Astrocyte (in vitro differentiated cells and primary cell): ENCODE data around the gene RGS19. TPM values are rescaled to one million over a fixed set of nuclear protein-coding genes. Genes with fewer than 3 reads are reported as not detected.

ENCODE experiments used
- DNase-seq: peaks from one replicate; pipeline ENCODE4 v3.0.0-alpha.2; 2010; ENCODE audit warnings: low read depth
- FAIRE-seq: peaks from 2 replicates; lab custom pipeline; 2011; peaks lifted over from hg19 to GRCh38; lab: Jason Lieb, UNC
- H2AFZ ChIP-seq: 2 replicates; pipeline ENCODE4 v1.6.0; 2012; ENCODE audit warnings: low read depth, low read length, inconsistent platforms
- H3K27ac ChIP-seq: 2 replicates; pipeline ENCODE4 v1.5.1; 2011; ENCODE audit warnings: low read depth, low read length, inconsistent platforms
- H3K27me3 ChIP-seq: 2 replicates; pipeline ENCODE4 v1.6.0; 2011; ENCODE audit warnings: low read length, inconsistent platforms; ENCODE audit not compliant: insufficient read depth
- H3K36me3 ChIP-seq: 2 replicates; pipeline ENCODE4 v1.5.1; 2011; ENCODE audit warnings: low read length, inconsistent platforms; ENCODE audit not compliant: insufficient read depth
- H3K4me1 ChIP-seq: 2 replicates; pipeline ENCODE4 v1.5.1; 2011; ENCODE audit warnings: low read length, inconsistent platforms; ENCODE audit not compliant: insufficient read depth
- H3K4me2 ChIP-seq: 2 replicates; pipeline ENCODE4 v1.6.0; 2012; ENCODE audit warnings: low read length, inconsistent platforms
- H3K4me3 ChIP-seq: 2 replicates; pipeline ENCODE4 v1.5.1; 2011; ENCODE audit warnings: low read depth, mild to moderate bottlenecking, low read length, inconsistent platforms; ENCODE audit not compliant: insufficient read depth
- H3K79me2 ChIP-seq: 2 replicates; pipeline ENCODE4 v1.6.0; 2012; ENCODE audit warnings: mild to moderate bottlenecking, low read length, inconsistent platforms; ENCODE audit not compliant: insufficient read depth
- H3K9ac ChIP-seq: 2 replicates; pipeline ENCODE4 v1.6.0; 2012; ENCODE audit warnings: mild to moderate bottlenecking, low read length, inconsistent platforms
- H3K9me3 ChIP-seq: 2 replicates; pipeline ENCODE4 v1.5.1; 2012; ENCODE audit warnings: low read depth, mild to moderate bottlenecking, low read length, inconsistent platforms; ENCODE audit not compliant: insufficient read depth
- H4K20me1 ChIP-seq: 2 replicates; pipeline ENCODE4 v1.6.0; 2012; ENCODE audit warnings: low read length, inconsistent platforms; ENCODE audit not compliant: insufficient read depth
- H3K27ac Mint-ChIP-seq: one replicate; pipeline ENCODE4 v1.8.0; 2021; ENCODE audit warnings: mild to moderate bottlenecking, mixed read lengths; ENCODE audit not compliant: unreplicated experiment
- H3K27me3 Mint-ChIP-seq: one replicate; pipeline ENCODE4 v1.8.0; 2021; ENCODE audit warnings: low read depth, mixed read lengths; ENCODE audit not compliant: unreplicated experiment
- H3K36me3 Mint-ChIP-seq: one replicate; pipeline ENCODE4 v1.8.0; 2021; ENCODE audit warnings: low read depth, mixed read lengths; ENCODE audit not compliant: unreplicated experiment
- H3K4me1 Mint-ChIP-seq: one replicate; pipeline ENCODE4 v1.8.0; 2021; ENCODE audit warnings: low read depth, mixed read lengths; ENCODE audit not compliant: unreplicated experiment
- H3K4me3 Mint-ChIP-seq: one replicate; pipeline ENCODE4 v1.8.0; 2021; ENCODE audit warnings: mild to moderate bottlenecking, moderate library complexity, mixed read lengths; ENCODE audit not compliant: unreplicated experiment
- H3K9me3 Mint-ChIP-seq: one replicate; pipeline ENCODE4 v1.8.0; 2021; ENCODE audit warnings: mild to moderate bottlenecking, mixed read lengths; ENCODE audit not compliant: unreplicated experiment
- EZH2 ChIP-seq: IDR thresholded peaks from 2 replicates; pipeline ENCODE4 v1.6.1; 2012; ENCODE audit warnings: mild to moderate bottlenecking, low read length, inconsistent platforms; ENCODE audit not compliant: insufficient read depth
- total RNA-seq: library from RNA; stranded (reverse); gene quantifications from 2 replicates; pipeline ENCODE4 v1.2.1, GENCODE V29; 2021
- TF ChIP-seq, protein P1 (sequence below): IDR thresholded peaks from 2 replicates; pipeline ENCODE4 v1.5.1; 2011; ENCODE audit warnings: low read depth, mild to moderate bottlenecking, inconsistent platforms, low read length, moderate library complexity; ENCODE audit not compliant: insufficient read depth

The RGS19 gene
- total RNA-seq, 1 donor from 2014 or later: 18.3 TPM

DNA sequence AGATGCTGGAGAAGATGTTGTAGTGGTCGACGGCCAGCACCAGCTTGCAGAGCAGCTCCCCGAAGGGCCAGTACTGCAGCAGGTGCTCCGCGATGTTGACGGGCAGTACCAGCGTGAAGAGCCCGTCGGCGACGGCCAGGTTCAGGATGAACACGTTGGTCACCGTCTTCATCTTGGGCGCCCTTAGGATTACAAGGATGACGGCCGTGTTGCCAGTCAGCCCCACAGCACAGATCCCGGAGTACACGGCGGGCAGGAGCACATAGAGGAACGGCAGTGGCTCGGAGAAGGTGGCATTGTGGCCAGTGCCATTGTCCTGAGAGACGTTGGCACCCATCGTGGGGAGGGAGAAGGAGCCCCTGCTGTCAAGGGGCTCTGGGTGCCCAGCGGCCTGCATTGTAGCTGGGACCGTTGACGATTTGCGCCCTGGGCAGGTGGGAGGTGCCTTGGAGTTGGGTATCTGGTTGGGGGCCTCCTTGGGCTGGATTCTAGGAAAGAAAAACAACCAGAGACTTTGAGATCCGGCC is 27.2 kb upstream of the RGS19 start:
- H3K36me3 Mint-ChIP-seq: no peaks in the 10 kb centered on the region
- Histone ChIP-seq H3K79me2 (no peaks in the 10 kb centered on the region), H3K9me3 (no peaks in the 10 kb centered on the region), H3K27ac (no peak overlapping the region), H3K4me2 (no peak overlapping the region), H3K27me3 (peaks cover 15% of the 10 kb centered on the region), H3K4me3 (no peak overlapping the region), H3K4me1 (no peaks in the 10 kb centered on the region), H3K36me3 (no peaks in the 10 kb centered on the region), H2AFZ (no peak overlapping the region), H3K9ac (no peak overlapping the region), H4K20me1 (no peaks in the 10 kb centered on the region)
- no peak for TF ChIP-seq EZH2
- TF ChIP-seq, protein P1, sequence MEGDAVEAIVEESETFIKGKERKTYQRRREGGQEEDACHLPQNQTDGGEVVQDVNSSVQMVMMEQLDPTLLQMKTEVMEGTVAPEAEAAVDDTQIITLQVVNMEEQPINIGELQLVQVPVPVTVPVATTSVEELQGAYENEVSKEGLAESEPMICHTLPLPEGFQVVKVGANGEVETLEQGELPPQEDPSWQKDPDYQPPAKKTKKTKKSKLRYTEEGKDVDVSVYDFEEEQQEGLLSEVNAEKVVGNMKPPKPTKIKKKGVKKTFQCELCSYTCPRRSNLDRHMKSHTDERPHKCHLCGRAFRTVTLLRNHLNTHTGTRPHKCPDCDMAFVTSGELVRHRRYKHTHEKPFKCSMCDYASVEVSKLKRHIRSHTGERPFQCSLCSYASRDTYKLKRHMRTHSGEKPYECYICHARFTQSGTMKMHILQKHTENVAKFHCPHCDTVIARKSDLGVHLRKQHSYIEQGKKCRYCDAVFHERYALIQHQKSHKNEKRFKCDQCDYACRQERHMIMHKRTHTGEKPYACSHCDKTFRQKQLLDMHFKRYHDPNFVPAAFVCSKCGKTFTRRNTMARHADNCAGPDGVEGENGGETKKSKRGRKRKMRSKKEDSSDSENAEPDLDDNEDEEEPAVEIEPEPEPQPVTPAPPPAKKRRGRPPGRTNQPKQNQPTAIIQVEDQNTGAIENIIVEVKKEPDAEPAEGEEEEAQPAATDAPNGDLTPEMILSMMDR: no peak
- no peak for DNase-seq
- H3K4me1 Mint-ChIP-seq: no peaks in the 10 kb centered on the region
- FAIRE-seq: no peak
- H3K27me3 Mint-ChIP-seq: peaks cover 49% of the 10 kb centered on the region
- H3K4me3 Mint-ChIP-seq: no peak overlapping the region
- no peaks in the 10 kb centered on the region for H3K9me3 Mint-ChIP-seq
- peak overlapping the region; percentile 41 for H3K27ac Mint-ChIP-seq

DNA sequence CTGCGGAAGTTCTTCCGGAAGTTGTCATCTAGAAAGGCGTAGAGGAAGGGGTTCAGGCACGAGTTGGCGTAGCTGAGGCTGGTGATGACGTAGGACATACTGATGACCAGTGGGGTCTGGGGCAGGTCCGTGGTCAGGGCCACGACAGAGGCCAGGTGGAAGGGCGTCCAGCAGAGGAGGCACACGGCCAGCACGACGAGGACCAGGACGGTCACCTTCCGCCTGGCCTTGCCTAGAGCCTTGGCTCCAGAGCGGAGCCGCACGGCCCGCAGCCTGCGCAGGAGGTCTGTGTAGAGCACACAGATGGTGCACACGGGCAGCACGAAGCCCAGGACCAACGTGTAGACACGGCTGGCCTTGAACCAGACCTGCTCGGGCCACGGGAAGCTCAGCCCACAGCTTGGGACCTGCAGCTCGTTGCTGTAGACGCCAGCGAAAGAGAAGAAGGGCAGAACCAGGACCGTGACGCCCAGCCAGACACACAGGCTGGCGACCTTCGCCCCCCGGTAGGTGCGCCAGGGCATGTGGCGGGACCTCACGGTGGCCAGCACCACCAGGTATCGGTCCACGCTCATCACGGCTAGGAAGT is 26.6 kb upstream of the RGS19 start:
- H3K79me2 ChIP-seq: no peaks in the 10 kb centered on the region
- H3K4me2 ChIP-seq: no peak overlapping the region
- Mint-ChIP-seq H3K27ac (peak overlapping the region; percentile 41), H3K4me1 (no peaks in the 10 kb centered on the region), H3K4me3 (no peak overlapping the region), H3K36me3 (no peaks in the 10 kb centered on the region), H3K9me3 (no peaks in the 10 kb centered on the region), H3K27me3 (peaks cover 51% of the 10 kb centered on the region)
- H3K9me3 ChIP-seq: no peaks in the 10 kb centered on the region
- H3K4me3 ChIP-seq: no peak overlapping the region
- no peak overlapping the region for H3K27ac ChIP-seq
- DNase-seq (no peak), FAIRE-seq (no peak)
- no peak overlapping the region for H3K9ac ChIP-seq
- H3K4me1 ChIP-seq: no peaks in the 10 kb centered on the region
- H3K36me3 ChIP-seq: no peaks in the 10 kb centered on the region
- no peaks in the 10 kb centered on the region for H4K20me1 ChIP-seq
- H2AFZ ChIP-seq: no peak overlapping the region
- TF ChIP-seq EZH2: no peak
- TF ChIP-seq, protein P1: no peak
- peaks cover 21% of the 10 kb centered on the region for H3K27me3 ChIP-seq

DNA sequence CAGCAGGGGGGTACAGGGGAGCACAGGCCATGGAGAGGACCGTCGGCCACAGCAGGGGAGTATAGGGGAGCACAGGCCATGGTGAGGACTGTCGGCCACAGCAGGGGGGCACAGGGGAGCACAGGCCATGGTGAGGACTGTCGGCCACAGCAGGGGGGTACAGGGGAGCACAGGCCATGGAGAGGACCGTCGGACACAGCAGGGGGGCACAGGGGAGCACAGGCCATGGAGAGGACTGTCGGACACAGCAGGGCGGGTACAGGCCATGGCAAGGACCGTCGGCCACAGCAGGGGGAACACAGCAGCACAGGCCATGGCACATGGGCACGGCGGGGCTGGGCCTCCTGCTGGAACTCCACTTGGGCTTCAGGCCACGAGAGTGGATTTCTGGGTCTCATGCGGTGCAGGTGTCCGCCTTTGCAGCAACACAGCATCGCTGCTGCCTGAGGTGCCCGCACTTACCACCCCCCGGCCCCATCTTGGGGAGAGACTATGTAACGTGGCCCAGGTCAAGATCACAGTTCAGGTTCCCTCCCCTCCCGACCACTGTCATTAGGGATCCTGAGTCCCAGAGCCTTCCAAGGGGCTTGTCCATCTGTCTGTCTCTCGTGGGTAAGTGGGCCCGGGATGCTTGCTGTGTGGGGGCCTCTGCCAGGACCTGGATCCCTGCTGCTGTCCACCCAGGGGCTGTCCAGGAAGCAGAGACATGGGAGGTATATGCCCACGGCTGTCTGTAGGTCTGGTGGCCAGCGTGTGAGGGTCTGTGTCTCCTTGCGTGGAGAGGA is 25.5 kb upstream of the RGS19 start:
- no peak overlapping the region for H3K4me3 ChIP-seq
- H2AFZ ChIP-seq: no peak overlapping the region
- FAIRE-seq: no peak
- TF ChIP-seq, protein P1: no peak
- TF ChIP-seq EZH2: no peak
- Mint-ChIP-seq H3K9me3 (no peaks in the 10 kb centered on the region), H3K4me1 (no peaks in the 10 kb centered on the region), H3K4me3 (no peak overlapping the region), H3K27ac (no peak overlapping the region), H3K36me3 (no peaks in the 10 kb centered on the region), H3K27me3 (peaks cover 58% of the 10 kb centered on the region)
- no peaks in the 10 kb centered on the region for H3K36me3 ChIP-seq
- no peak for DNase-seq
- no peaks in the 10 kb centered on the region for H3K9me3 ChIP-seq
- H3K4me2 ChIP-seq: no peak overlapping the region
- peaks cover 30% of the 10 kb centered on the region for H3K27me3 ChIP-seq
- H3K9ac ChIP-seq: no peak overlapping the region
- H3K27ac ChIP-seq: no peak overlapping the region
- H3K79me2 ChIP-seq: no peaks in the 10 kb centered on the region
- H3K4me1 ChIP-seq: no peaks in the 10 kb centered on the region
- no peaks in the 10 kb centered on the region for H4K20me1 ChIP-seq
